Epithelial cell of proximal tubule (primary cell): Measurements from ENCODE around the gene PRKAG3. TPM values are rescaled to one million over a fixed set of nuclear protein-coding genes. Genes with fewer than 3 reads are reported as not detected.

Source experiments
- DNase-seq: peaks from one replicate; pipeline ENCODE4 v3.0.0-alpha.2; 2011; ENCODE audit warnings: low read depth
- H3K4me3 ChIP-seq: 2 replicates; pipeline ENCODE4 v1.5.1; 2011; ENCODE audit warnings: low read depth, mild to moderate bottlenecking, low read length
- total RNA-seq: library from RNA; depleted of rRNA; stranded (reverse); fragments of >200 nt; gene quantifications from 2 replicates; pipeline ENCODE4 v1.2.3, GENCODE V29; 2015
- TF ChIP-seq, protein P1 (sequence below): conservative IDR thresholded peaks from 2 replicates; pipeline ENCODE4 v1.5.1; 2012; ENCODE audit warnings: low read depth, mild to moderate bottlenecking, low read length

Gene PRKAG3
- total RNA-seq, result not detected in 2 replicates

- H3K4me3 ChIP-seq, result no peak within 1 kb of the TSS
- no peak for DNase-seq
- TF ChIP-seq, protein P1, sequence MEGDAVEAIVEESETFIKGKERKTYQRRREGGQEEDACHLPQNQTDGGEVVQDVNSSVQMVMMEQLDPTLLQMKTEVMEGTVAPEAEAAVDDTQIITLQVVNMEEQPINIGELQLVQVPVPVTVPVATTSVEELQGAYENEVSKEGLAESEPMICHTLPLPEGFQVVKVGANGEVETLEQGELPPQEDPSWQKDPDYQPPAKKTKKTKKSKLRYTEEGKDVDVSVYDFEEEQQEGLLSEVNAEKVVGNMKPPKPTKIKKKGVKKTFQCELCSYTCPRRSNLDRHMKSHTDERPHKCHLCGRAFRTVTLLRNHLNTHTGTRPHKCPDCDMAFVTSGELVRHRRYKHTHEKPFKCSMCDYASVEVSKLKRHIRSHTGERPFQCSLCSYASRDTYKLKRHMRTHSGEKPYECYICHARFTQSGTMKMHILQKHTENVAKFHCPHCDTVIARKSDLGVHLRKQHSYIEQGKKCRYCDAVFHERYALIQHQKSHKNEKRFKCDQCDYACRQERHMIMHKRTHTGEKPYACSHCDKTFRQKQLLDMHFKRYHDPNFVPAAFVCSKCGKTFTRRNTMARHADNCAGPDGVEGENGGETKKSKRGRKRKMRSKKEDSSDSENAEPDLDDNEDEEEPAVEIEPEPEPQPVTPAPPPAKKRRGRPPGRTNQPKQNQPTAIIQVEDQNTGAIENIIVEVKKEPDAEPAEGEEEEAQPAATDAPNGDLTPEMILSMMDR, result no peak
Measured at GRCh38 chr2:218831378-218831990, at the start of gene PRKAG3. TSS of gene PRKAG3 (minus strand) at chr2:218831803.

GRCh38 chr2:218880859-218881594 lies 49.4 kb upstream of the PRKAG3 start:
- H3K4me3 ChIP-seq, result peak overlapping the region; percentile 48
- TF ChIP-seq, protein P1, result no peak
- DNase-seq, result no peak

DNA sequence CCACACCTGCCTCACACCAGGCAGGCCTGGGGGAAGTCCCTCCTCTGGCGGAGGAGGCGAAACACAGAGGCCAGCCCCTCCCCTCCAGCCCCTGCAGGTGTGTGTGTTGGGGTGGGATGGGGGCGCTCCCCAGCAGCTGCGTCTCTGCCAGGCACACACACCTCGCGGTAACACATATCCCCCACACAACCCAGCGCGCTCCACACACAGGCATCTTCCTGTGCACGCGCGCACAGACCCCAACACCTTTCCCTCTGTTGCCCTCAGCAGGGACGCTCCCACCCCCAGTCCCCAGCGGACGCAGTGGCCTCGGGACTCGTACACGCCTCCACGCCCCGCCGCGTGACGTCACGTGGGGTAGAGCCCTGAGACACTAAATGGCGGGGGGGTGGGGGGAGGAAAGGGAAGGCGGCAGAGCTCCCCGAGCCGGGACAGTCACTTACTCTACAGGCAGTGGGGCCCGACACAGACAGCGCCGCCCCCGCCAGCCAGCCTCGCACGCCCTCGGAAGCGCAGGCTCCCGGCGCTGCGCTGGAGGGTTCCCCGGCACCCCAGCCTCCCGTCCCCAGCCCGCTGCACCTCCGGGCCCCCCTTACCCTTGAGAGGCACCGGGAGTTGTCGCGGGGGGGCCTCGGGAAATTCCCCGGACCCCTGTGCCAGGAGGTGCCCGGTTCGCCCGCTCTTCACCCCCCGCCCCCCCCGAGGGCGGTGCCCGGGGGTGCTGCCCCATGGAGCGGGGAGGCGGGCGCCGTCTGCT lies 48.7 kb upstream of the PRKAG3 start, which contains the start of gene WNT10A:
Gene WNT10A, plus strand, starts transcription at position 751 of the 757 bp plus-strand sequence. CDS start 144 bp downstream, outside the sequence.
- TF ChIP-seq, protein P1, result no peak
- H3K4me3 ChIP-seq, result peak within 1 kb of the TSS; percentile 48
- no peak for DNase-seq

- TF ChIP-seq, protein P1, result no peak
- DNase-seq, result no peak
- H3K4me3 ChIP-seq, result peak overlapping the region; percentile 48
Measured at GRCh38 chr2:218879776-218880101, 48.1 kb upstream of the PRKAG3 start.

GRCh38 chr2:218878926-218879761 lies 47.5 kb upstream of the PRKAG3 start:
- H3K4me3 ChIP-seq, result no peak overlapping the region
- TF ChIP-seq, protein P1, result no peak
- no peak for DNase-seq

GRCh38 chr2:218878486-218878885 lies 46.9 kb upstream of the PRKAG3 start:
- TF ChIP-seq, protein P1, result no peak
- DNase-seq, result no peak
- H3K4me3 ChIP-seq, result no peak overlapping the region
